Breast epithelium (tissue), 3 donors: ENCODE data around the gene KRT6A.

ENCODE experiments used
- POLR2A ChIP-seq: fragments of 450-650 bp; IDR thresholded peaks from one replicate; pipeline ENCODE4 v1.6.1; 2016; ENCODE audit warnings: antibody characterized with exemption, mild to moderate bottlenecking, moderate library complexity
- POLR2AphosphoS5 ChIP-seq, 3 donors: sonication (generic); formaldehyde crosslinking; IDR thresholded peaks; one replicate each; pipeline ENCODE4 v1.6.1; 2017; ENCODE audit warnings: antibody characterized with exemption in 3 of 3
- TF ChIP-seq, protein P1 (sequence below), 3 donors: fragments of 450-650 bp; IDR thresholded peaks; one replicate each; pipeline ENCODE4 v1.5.1; 2016 to 2017; ENCODE audit warnings: antibody characterized with exemption in 3 of 3, mild to moderate bottlenecking in 3 of 3, moderate library complexity in 3 of 3

DNA sequence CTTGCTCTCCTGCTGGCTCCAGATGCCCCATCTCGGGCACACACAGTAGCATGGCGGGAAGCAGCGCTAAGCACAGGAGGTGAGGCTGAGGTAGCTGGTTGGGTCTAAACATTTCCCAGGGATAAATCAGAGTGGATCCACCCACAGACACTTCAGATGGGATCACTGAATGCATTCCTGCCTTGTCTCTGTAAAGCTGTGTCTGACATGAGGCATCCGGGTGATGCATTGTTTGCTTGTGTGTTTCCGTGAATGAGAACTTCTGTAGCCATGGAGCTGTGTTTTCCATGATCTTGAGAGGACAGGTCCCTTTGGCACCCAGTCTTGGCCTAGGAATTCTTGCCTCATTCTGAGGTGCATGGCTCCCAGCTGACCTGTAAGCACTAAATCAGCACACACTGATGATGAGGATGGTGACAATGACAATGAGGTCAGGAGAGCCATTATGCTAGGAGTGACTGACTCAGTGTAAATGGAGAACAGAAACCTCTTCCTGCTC lies 52.2 kb downstream of the KRT6A start:
- TF ChIP-seq, protein P1, sequence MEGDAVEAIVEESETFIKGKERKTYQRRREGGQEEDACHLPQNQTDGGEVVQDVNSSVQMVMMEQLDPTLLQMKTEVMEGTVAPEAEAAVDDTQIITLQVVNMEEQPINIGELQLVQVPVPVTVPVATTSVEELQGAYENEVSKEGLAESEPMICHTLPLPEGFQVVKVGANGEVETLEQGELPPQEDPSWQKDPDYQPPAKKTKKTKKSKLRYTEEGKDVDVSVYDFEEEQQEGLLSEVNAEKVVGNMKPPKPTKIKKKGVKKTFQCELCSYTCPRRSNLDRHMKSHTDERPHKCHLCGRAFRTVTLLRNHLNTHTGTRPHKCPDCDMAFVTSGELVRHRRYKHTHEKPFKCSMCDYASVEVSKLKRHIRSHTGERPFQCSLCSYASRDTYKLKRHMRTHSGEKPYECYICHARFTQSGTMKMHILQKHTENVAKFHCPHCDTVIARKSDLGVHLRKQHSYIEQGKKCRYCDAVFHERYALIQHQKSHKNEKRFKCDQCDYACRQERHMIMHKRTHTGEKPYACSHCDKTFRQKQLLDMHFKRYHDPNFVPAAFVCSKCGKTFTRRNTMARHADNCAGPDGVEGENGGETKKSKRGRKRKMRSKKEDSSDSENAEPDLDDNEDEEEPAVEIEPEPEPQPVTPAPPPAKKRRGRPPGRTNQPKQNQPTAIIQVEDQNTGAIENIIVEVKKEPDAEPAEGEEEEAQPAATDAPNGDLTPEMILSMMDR (IDR thresholded peaks at IDR 0.05), result no peak
- TF ChIP-seq POLR2AphosphoS5 (IDR thresholded peaks at IDR 0.05) (no peak), POLR2A (no peak)
